ENCODE measurements around the gene KPNA3. TPM values are rescaled to one million over a fixed set of nuclear protein-coding genes. Genes with fewer than 3 reads are reported as not detected.
"Not testable (repeated sequence)": the region's sequence is repeated elsewhere in the genome, so short reads cannot be mapped to it uniquely, and the experiment has no call there.

Gene KPNA3
- total RNA-seq, 6 experiments from 2014 or later = 16.3 to 27.2 (median 19.5) TPM

- ATAC-seq (no peak), DNase-seq (no peak)
- TF ChIP-seq POLR2A (IDR thresholded peaks at IDR 0.05) (no peak), CTCF (IDR thresholded peaks at IDR 0.05) (no peak)
- H3K27ac ChIP-seq = no peak overlapping the region
- no peaks in the 10 kb centered on the region for H3K27me3 ChIP-seq
- H3K4me1 ChIP-seq = peaks cover 0 to 11% (median 3%) of the 10 kb centered on the region in 4 donors
- H3K36me3 ChIP-seq = no peaks in the 10 kb centered on the region
- H3K4me3 ChIP-seq = no peak overlapping the region
- no peaks in the 10 kb centered on the region for H3K9me3 ChIP-seq
- intact Hi-C loops (cut with DNase I) = no loop called here
These were observed 15.6 kb downstream of the KPNA3 start for GRCh38 chr13:49776871-49777270.

- TF ChIP-seq CTCF (IDR thresholded peaks at IDR 0.05) (no peak), POLR2A (IDR thresholded peaks at IDR 0.05) (no peak)
- Histone ChIP-seq H3K27ac (no peak overlapping the region), H3K4me1 (peaks cover 0 to 11% (median 3%) of the 10 kb centered on the region in 4 donors), H3K4me3 (no peak overlapping the region), H3K27me3 (no peaks in the 10 kb centered on the region), H3K36me3 (no peaks in the 10 kb centered on the region), H3K9me3 (no peaks in the 10 kb centered on the region)
- ATAC-seq (no peak), DNase-seq (no peak)
- 83% methylated on average over 2 of the region's 2 CpGs for WGBS (ENCODE audit: insufficient coverage, low coverage, low lambda C conversion rate, missing lambda C conversion rate)
- intact Hi-C loops (cut with DNase I) = no loop called here
These were observed 18.0 kb downstream of the KPNA3 start for GRCh38 chr13:49774376-49775005.

DNA sequence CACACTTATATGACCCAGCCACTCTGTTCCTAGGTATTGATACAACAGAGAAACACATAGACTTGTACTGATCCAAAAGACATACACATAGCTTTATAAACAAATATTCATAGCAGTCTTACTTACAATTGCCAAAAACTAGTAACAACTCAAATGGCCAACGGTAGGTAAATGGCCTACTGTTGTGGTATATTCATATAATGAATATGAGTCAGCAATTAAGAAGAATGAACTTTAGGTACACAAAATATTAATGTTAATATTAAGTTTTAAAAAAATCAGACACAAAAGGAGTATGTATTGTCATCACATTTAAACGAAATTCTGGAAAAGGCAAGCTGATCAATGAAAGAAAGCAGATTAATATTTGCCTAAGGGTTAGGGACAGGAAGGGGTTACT, 19.7 kb downstream of the KPNA3 start:
- H3K27me3 ChIP-seq = no peaks in the 10 kb centered on the region
- intact Hi-C loops (cut with DNase I) = no loop called here
- WGBS (ENCODE audit: insufficient coverage, low coverage, low lambda C conversion rate, missing lambda C conversion rate) = 59% methylated on average over 2 of the region's 2 CpGs
- H3K36me3 ChIP-seq = no peaks in the 10 kb centered on the region
- H3K4me3 ChIP-seq = no peak overlapping the region
- H3K9me3 ChIP-seq = no peaks in the 10 kb centered on the region
- H3K4me1 ChIP-seq = peaks cover 0 to 7% (median under 1%) of the 10 kb centered on the region in 4 donors
- DNase-seq (no peak), ATAC-seq (no peak)
- H3K27ac ChIP-seq = no peak overlapping the region
- TF ChIP-seq POLR2A (IDR thresholded peaks at IDR 0.05) (no peak), CTCF (IDR thresholded peaks at IDR 0.05) (no peak)

DNA sequence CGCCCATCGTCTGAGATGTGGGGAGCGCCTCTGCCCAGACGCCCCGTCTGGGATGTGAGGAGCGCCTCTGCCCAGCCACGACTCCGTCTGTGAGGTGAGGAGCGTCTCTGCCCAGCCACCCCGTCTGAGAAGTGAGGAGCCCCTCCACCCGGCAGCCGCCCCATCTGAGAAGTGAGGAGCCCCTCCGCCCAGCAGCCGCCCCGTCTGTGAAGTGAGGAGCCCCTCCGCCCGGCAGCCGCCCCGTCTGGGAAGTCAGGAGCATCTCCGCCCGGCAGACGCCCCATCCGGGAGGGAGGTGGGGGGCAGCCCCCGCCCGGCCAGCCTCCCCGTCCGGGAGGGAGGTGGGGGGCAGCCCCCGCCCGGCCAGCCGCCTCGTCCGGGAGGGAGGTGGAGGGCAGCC, 30.7 kb downstream of the KPNA3 start:
- H3K4me1 ChIP-seq; H3K4me3 ChIP-seq; ATAC-seq; H3K36me3 ChIP-seq; DNase-seq; H3K27ac ChIP-seq; intact Hi-C loops (cut with DNase I); H3K27me3 ChIP-seq; H3K9me3 ChIP-seq: not testable (repeated sequence)
- WGBS (ENCODE audit: insufficient coverage, low coverage, low lambda C conversion rate, missing lambda C conversion rate) = no CpG with 5 or more reads among the region's 32 CpGs

DNA sequence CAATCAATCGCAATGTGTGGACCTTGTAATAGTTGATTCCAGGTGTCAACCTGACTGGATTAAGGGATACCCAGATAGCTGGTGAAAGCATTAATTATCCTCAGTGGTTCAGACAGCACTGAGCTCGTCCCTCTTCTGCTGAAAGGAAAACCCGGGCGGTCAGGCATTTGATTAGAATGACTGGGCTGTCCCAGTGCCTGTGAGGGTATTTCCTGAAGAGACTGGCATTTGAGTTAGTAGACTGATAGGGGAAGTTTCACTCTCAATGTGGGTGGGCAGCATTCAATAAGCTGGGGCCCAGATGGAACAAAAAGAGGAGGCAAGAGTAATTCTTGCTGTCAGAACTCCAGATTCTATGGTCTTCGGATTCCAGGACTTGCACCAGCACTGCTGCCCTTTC, 31.9 kb downstream of the KPNA3 start:
- intact Hi-C loops (cut with DNase I) = no loop called here
- no peaks in the 10 kb centered on the region for H3K4me1 ChIP-seq
- ATAC-seq (no peak), DNase-seq (no peak)
- no peak overlapping the region for H3K27ac ChIP-seq
- WGBS (ENCODE audit: insufficient coverage, low coverage, low lambda C conversion rate, missing lambda C conversion rate) = 93% methylated on average over 4 of the region's 5 CpGs
- TF ChIP-seq POLR2A (IDR thresholded peaks at IDR 0.05) = no peak
- no peak for TF ChIP-seq CTCF (IDR thresholded peaks at IDR 0.05)
- no peak overlapping the region for H3K4me3 ChIP-seq
- no peaks in the 10 kb centered on the region for H3K36me3 ChIP-seq
- no peaks in the 10 kb centered on the region for H3K9me3 ChIP-seq
- no peaks in the 10 kb centered on the region for H3K27me3 ChIP-seq

Measured in right lobe of liver (tissue), 6 donors.